DMS153 treated with DMSO at 0.1 percent for 48 hours (cell line): ENCODE results near the gene GHITM.

Experiments used
- DNase-seq: peaks from one replicate; lab custom pipeline; 2025; ENCODE audit not compliant: unreplicated experiment; lab: John Stamatoyannopoulos, UW

The GHITM gene

DNA sequence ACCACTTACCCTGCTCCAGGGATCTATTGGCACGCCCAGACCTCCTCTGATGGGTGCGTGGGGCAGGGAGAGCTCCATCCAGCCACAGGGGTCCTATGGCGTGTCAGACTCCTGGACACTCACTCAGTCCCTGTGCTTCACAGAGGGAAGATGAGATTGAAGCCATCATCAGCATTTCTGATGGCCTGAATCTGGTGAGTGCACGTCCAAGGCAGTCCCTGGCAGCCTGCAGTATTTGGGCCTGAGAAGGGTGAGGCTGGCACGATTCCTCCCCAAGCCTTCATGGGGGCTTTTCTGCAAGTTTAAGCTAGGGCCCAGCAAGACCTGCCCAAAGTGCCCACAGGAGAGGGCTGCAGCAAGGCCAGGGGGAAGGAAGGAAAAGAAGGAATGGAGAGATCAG, 58.3 kb downstream of the GHITM start:
- DNase-seq: no peak

DNA sequence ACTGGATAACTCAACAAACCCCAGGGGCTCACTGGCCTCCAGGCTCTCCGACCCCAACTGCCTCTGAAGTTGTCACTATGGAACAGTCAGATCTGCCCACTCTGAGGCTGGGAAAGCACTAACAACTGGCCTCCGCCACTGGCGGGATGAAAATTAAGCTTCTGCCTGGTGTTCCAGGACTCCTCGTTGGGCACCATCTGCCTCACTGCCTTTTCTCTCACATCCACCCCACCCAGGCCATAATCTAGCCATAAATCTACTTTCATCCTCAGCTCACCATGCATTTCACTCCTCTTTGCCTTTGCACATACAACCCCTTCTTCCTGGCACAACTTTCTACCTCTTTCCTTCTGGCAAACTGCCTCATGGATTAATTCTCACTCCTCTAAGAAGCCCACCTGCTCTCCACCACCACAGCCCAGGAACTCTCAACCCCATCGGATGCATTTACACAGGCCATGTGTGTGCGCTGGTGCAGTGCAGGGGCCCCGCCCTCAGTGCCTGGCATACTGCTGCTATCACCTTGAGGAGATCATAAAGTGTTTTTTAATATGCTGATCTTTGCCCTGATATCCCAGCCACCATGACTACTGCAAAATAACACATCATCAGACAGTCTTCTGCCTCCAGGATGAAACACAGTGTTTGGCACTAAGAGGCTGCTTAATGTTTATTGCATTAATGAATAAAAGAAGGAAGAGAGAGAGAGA, 59.1 kb downstream of the GHITM start:
- no peak for DNase-seq

DNA sequence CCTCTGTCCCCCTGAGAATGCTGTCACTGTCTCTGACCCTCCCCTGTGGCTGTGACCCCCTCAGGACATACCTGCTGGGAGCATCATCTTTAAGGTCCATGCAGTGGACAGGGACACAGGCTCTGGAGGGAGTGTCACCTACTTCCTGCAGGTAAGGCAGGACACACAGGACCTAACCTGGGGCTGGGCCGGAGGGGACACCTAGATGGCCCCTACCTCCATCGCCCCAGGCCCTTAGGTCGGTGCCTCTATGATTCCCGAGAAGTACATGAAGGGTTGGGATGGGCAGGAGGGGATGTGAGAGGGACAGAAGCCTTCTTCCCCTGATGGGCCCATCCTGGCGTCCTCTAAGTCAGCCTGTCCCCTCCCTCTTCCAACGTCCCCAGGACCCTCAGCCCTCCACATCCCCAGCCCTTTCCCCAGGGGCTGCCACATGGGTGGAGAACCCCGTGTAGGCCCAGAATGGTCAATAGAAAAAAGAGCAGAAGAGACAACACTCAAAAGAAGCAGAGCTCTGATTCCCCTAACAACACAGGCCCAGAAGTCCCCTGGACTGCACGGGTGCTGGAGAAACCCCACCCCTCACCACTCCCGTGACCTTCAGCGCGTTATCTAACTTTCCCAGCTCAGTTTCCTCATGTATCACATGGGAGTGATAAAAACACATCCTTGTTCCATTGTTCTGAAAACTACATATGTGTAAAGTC, 61.4 kb downstream of the GHITM start:
- no peak for DNase-seq

DNA sequence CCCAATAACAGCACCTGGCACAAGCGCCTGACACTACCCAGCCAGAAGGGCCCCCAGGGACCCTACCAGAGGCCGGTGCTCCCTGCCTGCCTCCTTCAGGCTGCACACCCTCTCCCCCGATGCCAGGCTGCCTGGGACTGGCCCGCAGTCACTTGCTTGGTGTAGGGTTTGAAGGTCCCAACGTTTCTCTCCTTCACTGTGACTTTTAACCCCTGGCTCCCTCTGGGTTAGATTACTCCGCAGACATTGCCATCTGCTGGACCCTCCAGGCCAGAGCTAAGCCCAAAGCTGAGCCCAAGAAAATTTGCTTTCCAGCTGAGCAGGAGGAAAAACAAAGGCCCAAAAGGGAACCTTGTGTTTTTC, 61.9 kb downstream of the GHITM start:
- DNase-seq: no peak

DNA sequence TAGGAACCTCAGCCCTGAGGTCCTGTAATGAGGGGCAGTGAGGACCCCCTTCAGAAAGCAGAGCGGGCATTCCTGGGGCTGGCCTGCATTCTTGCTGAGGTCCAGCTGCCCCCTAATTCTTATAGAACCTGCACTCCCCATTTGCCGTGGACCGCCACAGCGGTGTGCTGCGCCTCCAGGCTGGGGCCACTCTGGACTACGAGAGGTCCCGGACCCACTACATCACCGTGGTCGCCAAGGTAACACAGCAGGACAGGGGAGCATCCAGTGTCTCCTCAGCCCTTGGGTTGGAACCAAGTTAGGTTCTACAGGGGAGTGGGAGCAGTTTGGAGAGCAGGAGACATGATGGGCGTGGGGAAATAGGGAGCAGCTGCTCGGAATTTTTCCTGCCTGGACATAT, 62.4 kb downstream of the GHITM start:
- no peak for DNase-seq

DNA sequence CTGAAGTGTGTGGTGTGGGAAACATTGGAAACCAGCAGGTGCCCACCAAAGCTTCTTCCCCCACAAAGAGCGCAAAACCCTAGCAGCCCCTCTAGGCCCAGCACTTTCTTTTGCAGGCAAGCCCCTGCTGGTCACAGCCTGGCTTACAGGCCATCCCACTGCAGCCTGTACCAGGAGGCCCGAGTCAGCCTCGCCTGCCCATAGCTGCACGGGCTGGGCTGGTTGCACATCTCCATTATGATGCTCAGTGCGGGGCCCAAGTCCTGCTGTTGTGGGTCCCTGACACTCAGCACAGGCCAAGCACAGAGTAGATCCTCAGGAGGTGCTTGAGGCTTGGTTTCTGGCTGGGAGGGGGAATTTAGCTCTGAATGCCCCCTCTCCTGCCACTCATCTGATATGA, 63.0 kb downstream of the GHITM start:
- DNase-seq: no peak
